OCI-LY7 (cell line): ENCODE results near the gene SLIT3. TPM values are rescaled to one million over a fixed set of nuclear protein-coding genes. Genes with fewer than 3 reads are reported as not detected.

ENCODE experiments used
- BruUV-seq: library from RNA; stranded (reverse); fragments of 400-500 nt; replicated peaks from 2 replicates; lab custom pipeline; 2021; lab: Mats Ljungman, UMichigan
- CTCF ChIA-PET: fragments of 300-600 bp; sonication (Branson Sonifier 250); formaldehyde crosslinking; loops from one replicate; lab custom pipeline; 2022; ENCODE audit warnings: antibody characterized with exemption; ENCODE audit not compliant: unreplicated experiment; lab: Charles Lee
- POLR2A ChIA-PET: fragments of 300-600 bp; sonication (Branson Sonifier 250); formaldehyde crosslinking; loops from one replicate; lab custom pipeline; 2022; ENCODE audit warnings: antibody characterized with exemption; lab: Charles Lee
- DNase-seq: peaks from one replicate; pipeline ENCODE4 v3.0.0-alpha.2; 2015; ENCODE audit warnings: low spot score
- H2AFZ ChIP-seq: fragments of 200-600 bp; sonication (generic), shearing (Covaris generic); 2 replicates; pipeline ENCODE4 v1.6.1; 2014; ENCODE audit warnings: mild to moderate bottlenecking, antibody characterized with exemption, low read length, moderate library complexity
- H3K27ac ChIP-seq: fragments of 200-600 bp; sonication (generic); 2 replicates; pipeline ENCODE4 v1.5.1; 2014; ENCODE audit warnings: mixed run types, low read depth, mild to moderate bottlenecking, moderate library complexity, low read length, inconsistent platforms; ENCODE audit not compliant: poor library complexity, severe bottlenecking
- H3K36me3 ChIP-seq: fragments of 200-600 bp; sonication (generic); 2 replicates; pipeline ENCODE4 v1.6.1; 2014; ENCODE audit warnings: mild to moderate bottlenecking, antibody characterized with exemption, low read length, moderate library complexity, mixed read lengths; ENCODE audit not compliant: insufficient read depth
- H3K4me1 ChIP-seq: fragments of 200-600 bp; sonication (generic); 2 replicates; pipeline ENCODE4 v1.5.1; 2014; ENCODE audit warnings: mild to moderate bottlenecking, low read length; ENCODE audit not compliant: insufficient read depth, poor library complexity, severe bottlenecking
- H3K4me2 ChIP-seq: fragments of 200-600 bp; sonication (generic); 2 replicates; pipeline ENCODE4 v1.6.1; 2014; ENCODE audit warnings: mild to moderate bottlenecking, low read length
- H3K4me3 ChIP-seq: fragments of 200-600 bp; sonication (generic); 2 replicates; pipeline ENCODE4 v1.5.1; 2014; ENCODE audit warnings: mild to moderate bottlenecking, low read depth, low read length; ENCODE audit not compliant: poor library complexity, severe bottlenecking
- H3K79me2 ChIP-seq: fragments of 200-600 bp; sonication (generic); 2 replicates; pipeline ENCODE4 v1.6.1; 2016; ENCODE audit warnings: low read depth, mild to moderate bottlenecking, low read length, moderate library complexity, mixed read lengths; ENCODE audit not compliant: insufficient read depth
- H3K9me2 ChIP-seq: fragments of 200-600 bp; sonication (generic); 2 replicates; pipeline ENCODE4 v1.6.1; 2016; ENCODE audit warnings: mild to moderate bottlenecking, low read length, mixed read lengths; ENCODE audit not compliant: insufficient read depth
- H3K9me3 ChIP-seq: fragments of 200-600 bp; sonication (generic); 2 replicates; pipeline ENCODE4 v1.6.1; 2014; ENCODE audit warnings: mild to moderate bottlenecking, mixed run types, low read length, mixed read lengths
- H4K20me1 ChIP-seq: fragments of 200-600 bp; sonication (generic); 2 replicates; pipeline ENCODE4 v1.6.1; 2014; ENCODE audit warnings: mild to moderate bottlenecking, antibody characterized with exemption, low read length, moderate library complexity, mixed read lengths; ENCODE audit not compliant: insufficient read depth
- CTCF ChIP-seq: fragments of 200-600 bp; sonication (generic); conservative IDR thresholded peaks from 2 replicates; pipeline ENCODE4 v1.5.1; 2014; ENCODE audit warnings: mild to moderate bottlenecking, antibody characterized with exemption, low read length, moderate library complexity, mixed read lengths
- EZH2phosphoT487 ChIP-seq: fragments of 200-600 bp; sonication (generic); IDR thresholded peaks from 2 replicates; pipeline ENCODE4 v1.6.1; 2018; ENCODE audit warnings: low read depth, borderline replicate concordance, mild to moderate bottlenecking, mixed run types, antibody characterized with exemption, low read length, moderate library complexity, mixed read lengths
- intact Hi-C: fragments of 100-400 bp; cut with micrococcal nuclease; formaldehyde crosslinking; loops from one replicate; pipeline ENCODE4 v1.10.0; 2022; ENCODE audit not compliant: unreplicated experiment
- total RNA-seq, 2 experiments: library from RNA; depleted of rRNA in 1 of 2; stranded (reverse); fragments of >200 nt in 1 of 2; shearing (Covaris generic) in 1 of 2; gene quantifications; 2 replicates each; pipeline ENCODE4 v1.2.3, GENCODE V29; 2014 to 2022

The SLIT3 gene
- total RNA-seq, 2 experiments from 2014 or later, result not detected

GRCh38 chr5:169181814-169182213 lies 119.1 kb downstream of the SLIT3 start:
- Histone ChIP-seq H4K20me1 (no peaks in the 10 kb centered on the region), H3K9me2 (no peaks in the 10 kb centered on the region), H3K4me1 (no peaks in the 10 kb centered on the region), H3K36me3 (no peaks in the 10 kb centered on the region), H3K27ac (no peak overlapping the region), H3K79me2 (no peaks in the 10 kb centered on the region), H3K4me3 (no peak overlapping the region), H3K9me3 (no peaks in the 10 kb centered on the region), H2AFZ (no peak overlapping the region), H3K4me2 (no peak overlapping the region)
- TF ChIP-seq CTCF (no peak), EZH2phosphoT487 (no peak)
- no peak for DNase-seq
- intact Hi-C loops, result no loop called here
- BruUV-seq, result no TSS peak
- POLR2A ChIA-PET, result no interaction called here
- CTCF ChIA-PET, result interaction anchor here (0.5 kb wide), 1 partner anchor 852 kb away, joined by 3 read pairs; no protein-coding TSS in a partner anchor

- intact Hi-C loops, result no loop called here
- POLR2A ChIA-PET, result no interaction called here
- CTCF ChIA-PET, result no interaction called here
Measured at GRCh38 chr5:169178754-169179153, 122.2 kb downstream of the SLIT3 start.

More at GRCh38 chr5:169178754-169179153, 122.2 kb downstream of the SLIT3 start:
- Histone ChIP-seq H4K20me1 (no peaks in the 10 kb centered on the region), H2AFZ (no peak overlapping the region), H3K36me3 (no peaks in the 10 kb centered on the region), H3K9me3 (no peaks in the 10 kb centered on the region), H3K4me2 (no peak overlapping the region), H3K27ac (no peak overlapping the region), H3K79me2 (no peaks in the 10 kb centered on the region), H3K4me3 (no peak overlapping the region), H3K4me1 (no peaks in the 10 kb centered on the region), H3K9me2 (no peaks in the 10 kb centered on the region)
- no peak for TF ChIP-seq EZH2phosphoT487
- TF ChIP-seq CTCF, result no peak
- BruUV-seq, result no TSS peak
- no peak for DNase-seq
